ENCODE data around the gene FREM1.

Gene FREM1

GRCh38 chr9:14799030-14799429, 111.2 kb downstream of the FREM1 start:
- H3K4me2 ChIP-seq (ENCODE audit: low read length), result no peak overlapping the region
- H3K4me1 ChIP-seq (ENCODE audit: insufficient read depth, low read length, severe bottlenecking), result no peaks in the 10 kb centered on the region
- H3K36me3 ChIP-seq (ENCODE audit: insufficient read depth, low read length), result no peaks in the 10 kb centered on the region
- H3K9me3 ChIP-seq (ENCODE audit: low read length), result no peaks in the 10 kb centered on the region
- H3K79me2 ChIP-seq (ENCODE audit: insufficient read depth, low read length), result no peaks in the 10 kb centered on the region
- no peaks in the 10 kb centered on the region for H3K27me3 ChIP-seq (ENCODE audit: insufficient read depth, low read length)
- no peak for TF ChIP-seq EZH2 (IDR thresholded peaks at IDR 0.05; ENCODE audit: borderline replicate concordance, low read length)
- TF ChIP-seq CTCF (IDR thresholded peaks at IDR 0.05; ENCODE audit: low read length), result no peak
- H3F3A ChIP-seq (ENCODE audit: insufficient read depth, low read length), result no peaks in the 10 kb centered on the region
- H3K9ac ChIP-seq (ENCODE audit: low read length), result no peak overlapping the region
- H3K9me2 ChIP-seq (ENCODE audit: low read depth, low read length), result no peaks in the 10 kb centered on the region
- no peak overlapping the region for H2AFZ ChIP-seq (ENCODE audit: low read length)
- H3K27ac ChIP-seq (ENCODE audit: low read depth, low read length, poor library complexity, severe bottlenecking), result no peak overlapping the region
- H4K20me1 ChIP-seq (ENCODE audit: insufficient read depth, low read length), result no peaks in the 10 kb centered on the region
- H3K4me3 ChIP-seq (ENCODE audit: low read depth, low read length, poor library complexity, severe bottlenecking), result no peak overlapping the region

- H3K9me2 ChIP-seq (ENCODE audit: low read depth, low read length), result no peaks in the 10 kb centered on the region
- TF ChIP-seq CTCF (IDR thresholded peaks at IDR 0.05; ENCODE audit: low read length) (no peak), EZH2 (IDR thresholded peaks at IDR 0.05; ENCODE audit: borderline replicate concordance, low read length) (no peak)
- H3K79me2 ChIP-seq (ENCODE audit: insufficient read depth, low read length), result no peaks in the 10 kb centered on the region
- no peaks in the 10 kb centered on the region for H3K27me3 ChIP-seq (ENCODE audit: insufficient read depth, low read length)
- H3K27ac ChIP-seq (ENCODE audit: low read depth, low read length, poor library complexity, severe bottlenecking), result no peak overlapping the region
- no peak overlapping the region for H2AFZ ChIP-seq (ENCODE audit: low read length)
- no peaks in the 10 kb centered on the region for H3F3A ChIP-seq (ENCODE audit: insufficient read depth, low read length)
- H3K4me3 ChIP-seq (ENCODE audit: low read depth, low read length, poor library complexity, severe bottlenecking), result no peak overlapping the region
- no peaks in the 10 kb centered on the region for H3K4me1 ChIP-seq (ENCODE audit: insufficient read depth, low read length, severe bottlenecking)
- H3K9me3 ChIP-seq (ENCODE audit: low read length), result no peaks in the 10 kb centered on the region
- H3K36me3 ChIP-seq (ENCODE audit: insufficient read depth, low read length), result no peaks in the 10 kb centered on the region
- H3K4me2 ChIP-seq (ENCODE audit: low read length), result no peak overlapping the region
- H3K9ac ChIP-seq (ENCODE audit: low read length), result no peak overlapping the region
- no peaks in the 10 kb centered on the region for H4K20me1 ChIP-seq (ENCODE audit: insufficient read depth, low read length)
These were observed 112.8 kb downstream of the FREM1 start for GRCh38 chr9:14797435-14797834.

- Histone ChIP-seq H3K4me3 (ENCODE audit: low read depth, low read length, poor library complexity, severe bottlenecking) (no peak overlapping the region), H3K9me2 (ENCODE audit: low read depth, low read length) (no peaks in the 10 kb centered on the region), H3K4me2 (ENCODE audit: low read length) (no peak overlapping the region), H3K9ac (ENCODE audit: low read length) (no peak overlapping the region), H2AFZ (ENCODE audit: low read length) (no peak overlapping the region), H3F3A (ENCODE audit: insufficient read depth, low read length) (no peaks in the 10 kb centered on the region), H3K27ac (ENCODE audit: low read depth, low read length, poor library complexity, severe bottlenecking) (no peak overlapping the region), H3K27me3 (ENCODE audit: insufficient read depth, low read length) (no peaks in the 10 kb centered on the region), H3K79me2 (ENCODE audit: insufficient read depth, low read length) (no peaks in the 10 kb centered on the region), H4K20me1 (ENCODE audit: insufficient read depth, low read length) (no peaks in the 10 kb centered on the region), H3K36me3 (ENCODE audit: insufficient read depth, low read length) (no peaks in the 10 kb centered on the region), H3K4me1 (ENCODE audit: insufficient read depth, low read length, severe bottlenecking) (no peaks in the 10 kb centered on the region), H3K9me3 (ENCODE audit: low read length) (no peaks in the 10 kb centered on the region)
- TF ChIP-seq EZH2 (IDR thresholded peaks at IDR 0.05; ENCODE audit: borderline replicate concordance, low read length) (no peak), CTCF (IDR thresholded peaks at IDR 0.05; ENCODE audit: low read length) (no peak)
These were observed 116.8 kb downstream of the FREM1 start for GRCh38 chr9:14793389-14793788.
